NB4 (cell line): ENCODE measurements around the gene ST7L.

ENCODE experiments used
- CTCF ChIP-seq: IDR thresholded peaks from one replicate; pipeline ENCODE4 v1.5.1; 2012; ENCODE audit warnings: low read depth, low read length
- MAX ChIP-seq: IDR thresholded peaks from 2 replicates; pipeline ENCODE4 v1.6.1; 2011; ENCODE audit warnings: low read depth, low read length
- MYC ChIP-seq: IDR thresholded peaks from 2 replicates; pipeline ENCODE4 v1.6.1; 2011; ENCODE audit warnings: low read depth, low read length
- POLR2A ChIP-seq: IDR thresholded peaks from 2 replicates; pipeline ENCODE4 v1.6.1; 2011; ENCODE audit warnings: mild to moderate bottlenecking; ENCODE audit not compliant: insufficient read length; ENCODE audit errors: extremely low read depth

GRCh38 chr1:112492076-112492475, 126.9 kb downstream of the ST7L start:
- TF ChIP-seq CTCF (no peak), POLR2A (no peak), MAX (no peak), MYC (no peak)
